ENCODE results near the gene PDHX.

Gene PDHX

GRCh38 chr11:34957606-34958005 is 41.2 kb downstream of the PDHX start:
- no peak for DNase-seq (ENCODE audit: low read depth)

GRCh38 chr11:34959770-34960169 is 43.4 kb downstream of the PDHX start:
- no peak for DNase-seq (ENCODE audit: low read depth)

DNA sequence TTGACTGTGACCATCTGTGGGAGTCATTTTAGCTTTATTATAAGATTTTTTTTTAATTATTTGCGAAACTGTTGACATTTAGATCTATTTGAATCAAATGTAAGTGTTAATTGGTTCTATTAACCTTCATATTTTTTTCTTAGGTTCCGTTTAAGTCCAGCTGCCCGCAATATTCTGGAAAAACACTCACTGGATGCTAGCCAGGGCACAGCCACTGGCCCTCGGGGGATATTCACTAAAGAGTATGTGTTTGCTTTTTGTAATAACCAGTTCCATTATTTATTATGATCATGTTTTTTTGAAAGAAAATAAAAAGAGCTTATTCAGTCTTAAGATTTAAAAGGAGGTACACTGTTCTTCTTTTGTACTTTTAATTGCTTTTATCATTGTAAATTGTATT is 43.9 kb downstream of the PDHX start:
- DNase-seq (ENCODE audit: low read depth), result no peak

GRCh38 chr11:34962034-34962433 is 45.6 kb downstream of the PDHX start:
- no peak for DNase-seq (ENCODE audit: low read depth)

- DNase-seq (ENCODE audit: low read depth), result no peak
Measured at GRCh38 chr11:34963351-34963750, 46.9 kb downstream of the PDHX start.

DNA sequence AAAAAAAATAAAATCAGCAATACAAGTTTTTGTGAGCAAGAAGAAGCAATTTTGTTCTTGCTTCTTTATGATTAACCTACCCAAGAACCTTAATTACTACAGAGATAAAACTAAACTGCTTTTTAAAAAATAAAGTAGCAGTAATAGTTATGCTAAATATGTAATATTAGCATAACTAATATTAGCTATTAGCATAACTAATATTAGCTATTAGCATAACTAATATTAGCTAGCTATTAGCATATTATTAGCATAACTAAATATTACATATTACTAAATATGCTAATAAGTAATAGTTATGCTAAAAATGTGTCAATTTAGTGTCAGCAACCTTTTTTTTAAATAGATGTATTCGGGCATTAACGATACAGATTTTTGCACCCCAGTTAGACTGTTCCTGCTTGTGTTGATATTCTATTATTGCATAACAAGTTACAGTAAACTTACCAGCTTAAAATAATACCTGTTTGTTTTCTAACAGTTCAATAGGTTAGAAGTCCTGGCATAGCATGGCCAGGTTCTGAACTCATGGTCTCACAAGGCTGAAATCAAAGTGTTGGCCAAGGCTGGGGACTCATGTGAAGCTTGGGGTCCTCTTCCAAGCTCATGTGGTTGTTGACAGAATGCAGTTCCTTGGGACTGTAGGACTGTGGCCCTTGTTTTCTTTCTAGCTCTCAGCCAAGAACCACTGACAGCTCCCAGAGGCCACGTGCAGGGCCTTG is 48.4 kb downstream of the PDHX start:
- DNase-seq (ENCODE audit: low read depth), result no peak

- no peak for DNase-seq (ENCODE audit: low read depth)
Measured at GRCh38 chr11:34968862-34969261, 52.4 kb downstream of the PDHX start.

DNA sequence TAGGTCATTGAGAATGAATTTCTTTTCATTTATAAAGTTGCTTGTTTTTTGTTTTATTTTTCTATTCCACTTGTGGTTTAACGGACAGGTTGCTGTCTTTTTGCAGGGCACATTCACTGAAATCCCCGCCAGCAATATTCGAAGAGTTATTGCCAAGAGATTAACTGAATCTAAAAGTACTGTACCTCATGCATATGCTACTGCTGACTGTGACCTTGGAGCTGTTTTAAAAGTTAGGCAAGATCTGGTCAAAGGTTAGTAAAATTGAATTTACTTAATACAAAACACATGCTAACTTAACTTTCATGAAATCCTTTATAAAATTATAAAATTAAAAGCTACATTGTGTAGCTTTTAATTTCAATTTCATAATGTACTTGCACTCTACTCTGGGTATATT is 53.6 kb downstream of the PDHX start:
- no peak for DNase-seq (ENCODE audit: low read depth)

DNA sequence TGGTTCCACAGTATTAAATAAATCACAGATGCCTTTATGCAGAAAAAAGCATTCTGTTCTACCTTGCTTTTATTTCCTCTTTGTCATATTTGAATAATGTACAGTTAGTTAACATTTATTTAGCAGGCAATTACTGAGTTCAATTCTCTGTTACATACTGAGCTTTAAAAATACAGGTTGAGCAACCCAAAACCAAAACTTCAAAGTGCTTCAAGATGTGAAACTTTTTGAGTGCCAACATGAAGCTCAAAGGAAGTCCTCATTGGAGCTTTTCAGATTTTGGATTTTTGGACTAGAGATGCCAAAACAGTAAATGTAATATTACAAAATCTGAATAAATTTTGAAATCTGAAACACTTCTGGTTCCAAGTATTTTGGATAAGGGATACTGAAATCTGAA is 54.1 kb downstream of the PDHX start:
- no peak for DNase-seq (ENCODE audit: low read depth)

- DNase-seq (ENCODE audit: low read depth), result no peak
Measured at GRCh38 chr11:34971928-34972327, 55.5 kb downstream of the PDHX start.

DNA sequence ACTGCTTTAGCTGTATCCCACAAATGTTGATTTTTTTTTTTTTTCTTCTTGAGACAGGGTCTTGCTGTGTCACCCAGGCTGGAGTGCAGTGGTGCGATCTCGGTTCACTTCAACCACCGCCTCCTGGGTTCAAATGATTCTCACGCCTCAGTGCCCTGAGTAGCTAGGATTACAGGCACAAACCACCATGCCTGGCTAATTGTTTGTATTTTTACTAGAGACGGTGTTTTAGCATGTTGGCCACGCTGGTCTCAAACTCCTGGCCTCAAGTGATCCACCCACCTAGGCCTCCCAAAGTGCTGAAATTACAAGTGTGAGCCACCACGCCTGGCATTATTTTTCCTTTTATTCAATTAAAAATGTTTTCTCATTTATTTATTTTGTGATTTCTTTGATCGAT is 55.9 kb downstream of the PDHX start:
- DNase-seq (ENCODE audit: low read depth), result no peak

DNA sequence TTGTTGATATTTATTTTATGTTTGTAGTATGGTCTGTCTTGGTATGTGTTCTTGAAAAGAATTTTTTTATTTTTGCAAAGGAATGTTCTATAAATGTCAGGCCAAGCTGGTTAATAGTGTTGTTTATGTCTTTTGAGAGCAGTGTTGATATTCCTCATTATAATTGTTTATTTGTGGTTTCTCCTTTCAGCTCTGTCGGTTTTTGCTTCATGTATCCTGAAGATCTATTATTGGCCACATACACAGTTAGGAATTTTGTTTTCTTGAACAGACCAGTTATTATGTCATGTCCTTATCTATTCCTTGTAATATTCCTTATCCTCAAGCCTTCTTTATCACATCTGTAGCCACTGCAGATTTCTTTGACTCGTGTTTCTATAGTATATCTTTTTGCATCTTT is 56.5 kb downstream of the PDHX start:
- DNase-seq (ENCODE audit: low read depth), result no peak

DNA sequence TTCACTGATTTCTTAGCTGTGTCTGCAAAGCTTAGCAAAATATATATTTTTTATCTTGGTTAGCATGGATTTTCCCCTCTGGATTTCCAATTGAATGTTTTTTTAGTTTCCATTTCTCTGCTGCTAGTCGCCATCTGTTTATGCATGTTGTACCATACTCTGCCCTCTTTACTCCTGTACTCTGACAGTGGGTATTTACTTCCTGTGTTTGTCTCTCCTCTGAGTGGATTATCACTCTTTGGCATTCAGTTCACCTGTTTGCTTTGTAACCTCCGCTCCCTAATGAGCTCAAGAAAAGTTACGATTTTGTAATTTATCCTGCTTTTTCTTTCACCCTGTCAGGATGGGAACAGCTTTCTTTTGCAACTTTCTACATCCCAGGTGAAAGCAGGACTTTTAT is 59.1 kb downstream of the PDHX start:
- DNase-seq (ENCODE audit: low read depth), result no peak

DNA sequence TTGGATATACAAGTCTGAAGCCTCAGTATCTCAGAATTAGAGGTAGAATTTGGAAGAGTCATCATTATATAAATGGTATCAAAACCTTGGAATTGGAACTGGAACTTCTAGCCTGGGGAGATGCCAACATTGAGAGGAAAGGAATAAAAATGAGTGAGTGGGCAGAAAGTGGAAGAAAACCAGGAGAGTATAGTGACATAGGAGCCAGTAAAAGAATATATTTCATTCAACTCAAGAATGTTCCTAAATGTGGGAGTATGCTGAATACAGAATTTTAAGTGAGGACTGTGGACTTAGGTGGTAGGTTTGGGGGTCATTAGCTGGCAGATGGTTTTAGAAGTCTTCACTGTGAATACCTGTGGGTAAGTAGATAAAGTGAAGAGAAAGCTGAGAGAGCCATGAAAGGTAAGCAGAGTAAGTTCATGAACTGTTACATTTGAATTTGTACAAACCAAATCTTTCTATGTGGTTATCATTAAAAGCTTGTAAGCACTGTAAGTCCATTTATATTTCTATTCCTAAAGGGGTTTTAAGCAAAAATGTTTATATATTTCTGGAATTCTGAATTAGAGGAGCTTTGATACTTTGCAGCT is 60.2 kb downstream of the PDHX start:
- no peak for DNase-seq (ENCODE audit: low read depth)

DNA sequence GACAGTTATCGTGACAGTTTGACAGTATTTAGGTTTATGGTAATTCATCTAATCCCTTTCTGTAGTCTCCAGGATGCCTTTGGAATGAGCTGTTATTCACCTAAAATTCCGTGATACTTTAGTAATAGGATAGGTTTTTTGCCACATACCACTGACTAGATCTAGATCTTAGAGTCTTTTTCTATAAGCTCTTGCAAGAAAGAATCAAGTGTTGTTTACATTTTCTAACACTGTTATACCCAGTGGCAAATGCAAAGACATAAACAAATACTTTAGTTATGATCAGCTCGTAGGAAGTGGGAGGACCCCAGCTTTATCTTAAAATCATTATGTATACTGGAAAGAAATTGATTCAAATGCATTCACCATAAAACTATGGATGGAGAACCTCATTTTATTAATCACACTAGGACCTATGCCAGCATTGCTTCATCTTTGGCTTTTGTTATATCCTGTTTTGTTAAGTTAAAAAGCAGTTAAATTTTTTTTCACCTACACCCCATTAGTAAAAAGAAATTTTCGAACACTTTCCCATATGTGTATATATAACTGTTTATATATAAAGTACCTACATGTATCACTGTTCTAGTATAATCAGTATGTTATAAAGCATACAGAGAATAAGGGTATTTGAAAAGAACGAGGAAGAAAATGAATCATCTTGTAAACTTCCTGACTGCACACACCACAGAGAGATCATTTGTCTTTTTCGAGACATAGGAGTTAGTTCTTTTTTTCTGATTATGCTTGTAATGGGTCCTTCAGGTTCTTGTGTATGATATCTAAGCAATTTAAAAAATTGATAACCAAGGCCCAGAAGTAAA is 60.9 kb downstream of the PDHX start:
- no peak for DNase-seq (ENCODE audit: low read depth)

DNA sequence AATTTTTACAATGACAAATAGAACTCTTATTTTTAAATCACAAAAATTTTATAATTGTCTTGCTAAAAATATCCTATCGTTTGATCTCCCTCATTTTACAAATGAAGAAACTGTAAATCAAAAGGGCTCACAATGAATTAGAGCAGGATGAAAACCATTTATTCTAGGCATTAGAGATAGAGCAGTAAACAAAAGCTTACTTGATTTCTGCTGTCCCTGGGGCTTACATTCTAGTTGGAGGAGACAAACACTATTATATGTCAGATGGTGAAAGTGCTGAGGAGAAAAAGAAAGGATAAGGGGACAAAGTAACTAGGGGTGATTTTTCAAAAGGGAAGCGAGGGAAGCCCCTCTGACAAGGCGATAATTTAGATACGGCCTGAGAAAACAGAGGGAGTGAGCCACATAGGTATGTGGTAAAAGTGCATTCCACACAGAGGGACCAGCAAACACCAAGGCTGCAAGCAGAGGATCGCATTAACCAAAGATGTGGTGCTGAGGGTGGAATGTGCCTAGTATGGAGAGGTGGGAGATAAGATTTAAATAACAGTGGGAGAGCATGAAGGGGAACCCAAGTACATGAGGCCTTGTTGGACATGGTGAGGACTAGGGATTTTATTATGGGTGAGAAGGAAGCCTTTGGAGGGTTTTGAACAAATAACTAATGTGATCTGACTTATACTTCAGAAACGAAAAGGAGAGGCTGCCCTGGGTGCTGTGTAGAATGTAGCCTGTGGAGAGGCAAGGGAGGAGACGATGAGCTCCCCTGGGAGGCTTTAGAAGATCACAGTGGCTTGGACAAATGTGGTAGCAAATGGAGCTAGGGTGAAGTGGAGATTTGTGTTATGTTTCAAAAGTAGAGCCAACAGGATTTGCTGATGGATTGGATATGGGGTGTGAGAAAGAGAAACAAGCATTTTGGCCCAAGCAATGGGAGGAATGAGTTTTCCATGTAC is 62.1 kb downstream of the PDHX start:
- DNase-seq (ENCODE audit: low read depth), result no peak

DNA sequence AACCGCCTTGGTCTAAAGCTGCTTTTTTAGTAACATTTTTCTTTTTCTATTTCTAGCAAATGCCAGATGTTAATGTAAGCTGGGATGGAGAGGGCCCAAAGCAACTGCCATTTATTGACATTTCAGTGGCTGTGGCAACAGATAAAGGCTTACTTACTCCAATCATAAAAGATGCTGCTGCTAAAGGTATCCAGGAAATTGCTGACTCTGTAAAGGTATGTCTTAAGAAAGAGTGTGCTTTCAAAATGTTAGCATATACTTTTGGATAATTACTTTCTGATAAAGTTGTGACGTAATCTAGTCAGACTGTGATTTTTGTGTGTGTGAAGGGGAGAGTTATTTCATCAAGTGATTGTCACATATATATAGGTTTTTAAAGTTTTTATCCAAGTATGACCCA is 68.1 kb downstream of the PDHX start:
- no peak for DNase-seq (ENCODE audit: low read depth)

DNA sequence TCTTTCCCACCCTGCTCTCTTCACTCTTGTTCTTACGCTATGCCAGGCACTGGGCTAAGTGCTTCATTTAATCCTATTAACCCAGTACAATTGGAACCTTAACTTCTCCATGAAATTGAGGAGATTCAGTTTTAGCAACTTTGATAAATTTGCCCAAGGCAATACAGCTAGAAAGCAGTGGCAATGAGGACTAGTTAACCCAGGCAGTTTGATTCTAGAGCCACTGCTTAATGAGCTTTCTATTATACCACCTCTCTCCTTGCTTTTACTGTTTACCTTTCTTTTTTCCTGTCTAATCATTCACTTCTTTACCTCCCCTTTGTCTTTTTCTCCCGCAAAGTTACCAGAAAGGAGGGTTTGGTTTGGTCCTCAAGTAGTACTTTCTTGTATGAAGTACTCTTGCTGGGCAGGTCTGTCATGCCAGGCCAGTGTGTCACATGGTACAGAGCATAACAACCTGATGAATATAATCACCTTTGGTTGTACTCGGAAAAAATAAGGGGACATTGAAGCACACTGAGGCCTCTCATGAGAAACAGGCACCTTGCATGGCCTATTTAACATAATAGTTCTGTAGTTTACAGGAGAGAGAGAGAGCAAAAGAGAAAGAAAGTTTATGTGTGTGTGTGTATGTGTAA is 70.6 kb downstream of the PDHX start:
- no peak for DNase-seq (ENCODE audit: low read depth)

DNA sequence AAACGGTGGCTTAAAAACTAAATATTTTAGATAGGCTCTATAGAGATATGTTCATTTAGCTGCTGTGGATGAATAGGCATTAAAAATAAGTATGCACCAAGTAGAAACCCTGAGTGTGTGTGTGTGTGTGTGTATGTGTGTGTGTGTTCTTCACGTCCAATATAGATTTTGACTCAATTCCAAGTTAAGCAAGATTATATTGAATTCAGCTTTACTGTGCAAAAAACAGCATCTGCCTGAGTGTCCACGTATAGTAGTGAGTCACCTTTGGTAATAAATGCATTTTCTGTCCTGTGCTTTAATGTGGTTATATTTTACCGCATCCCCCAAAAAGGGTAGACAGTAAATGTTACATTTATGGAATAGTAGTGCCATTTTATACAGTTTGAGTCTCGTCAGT is 71.2 kb downstream of the PDHX start:
- DNase-seq (ENCODE audit: low read depth), result no peak

DNA sequence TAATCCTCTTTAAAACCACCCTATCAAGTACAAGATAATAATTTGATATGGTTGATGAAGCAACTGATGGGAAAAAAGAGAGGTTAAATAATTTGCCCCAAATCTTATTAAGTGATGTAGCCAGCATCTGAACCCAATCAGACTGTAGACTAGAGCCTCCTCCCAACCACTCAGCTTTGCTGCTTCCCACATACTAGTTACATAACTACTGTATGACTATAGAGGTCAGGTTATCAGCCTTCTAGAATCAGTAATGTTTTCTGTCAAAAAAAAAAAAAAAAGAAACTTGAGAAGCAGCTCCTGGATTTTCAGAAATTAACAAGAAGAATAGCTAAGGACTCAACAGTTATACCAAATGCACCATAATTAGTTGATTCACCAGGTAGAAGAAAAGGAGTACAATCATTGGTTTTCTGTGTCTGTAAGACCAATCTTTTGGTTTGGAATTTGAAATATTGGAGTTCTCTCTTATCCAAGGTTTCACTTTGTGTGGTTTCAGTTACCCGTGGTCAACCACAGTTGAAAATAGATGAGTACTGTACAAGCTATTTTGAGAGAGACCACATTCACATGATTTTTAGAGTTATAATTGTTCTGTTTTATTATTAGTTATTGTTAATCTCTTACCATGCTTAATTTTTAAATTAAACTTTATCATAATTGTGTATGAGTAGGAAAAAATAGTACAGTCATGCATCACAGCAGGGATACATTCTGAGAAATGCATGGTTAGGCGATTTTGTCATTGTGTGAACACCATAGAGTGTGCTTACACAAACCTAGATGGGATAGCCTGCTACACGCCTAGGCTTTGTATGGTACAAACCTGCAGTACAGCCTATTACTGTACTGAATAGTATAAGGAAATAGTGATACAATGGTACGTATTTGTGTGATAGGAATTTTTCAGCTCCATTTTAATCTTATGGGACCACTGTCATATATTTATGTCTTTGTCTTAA is 72.2 kb downstream of the PDHX start:
- DNase-seq (ENCODE audit: low read depth), result no peak
